GM19025 (cell line): ENCODE measurements around the gene ARHGAP27.

ENCODE experiments used
- ATAC-seq: cut with Tn5 transposase; IDR thresholded peaks from one replicate; pipeline ENCODE4 v1.9.1; 2021; ENCODE audit warnings: mild to moderate bottlenecking, low read depth, moderate library complexity; ENCODE audit not compliant: unreplicated experiment

Gene ARHGAP27

DNA sequence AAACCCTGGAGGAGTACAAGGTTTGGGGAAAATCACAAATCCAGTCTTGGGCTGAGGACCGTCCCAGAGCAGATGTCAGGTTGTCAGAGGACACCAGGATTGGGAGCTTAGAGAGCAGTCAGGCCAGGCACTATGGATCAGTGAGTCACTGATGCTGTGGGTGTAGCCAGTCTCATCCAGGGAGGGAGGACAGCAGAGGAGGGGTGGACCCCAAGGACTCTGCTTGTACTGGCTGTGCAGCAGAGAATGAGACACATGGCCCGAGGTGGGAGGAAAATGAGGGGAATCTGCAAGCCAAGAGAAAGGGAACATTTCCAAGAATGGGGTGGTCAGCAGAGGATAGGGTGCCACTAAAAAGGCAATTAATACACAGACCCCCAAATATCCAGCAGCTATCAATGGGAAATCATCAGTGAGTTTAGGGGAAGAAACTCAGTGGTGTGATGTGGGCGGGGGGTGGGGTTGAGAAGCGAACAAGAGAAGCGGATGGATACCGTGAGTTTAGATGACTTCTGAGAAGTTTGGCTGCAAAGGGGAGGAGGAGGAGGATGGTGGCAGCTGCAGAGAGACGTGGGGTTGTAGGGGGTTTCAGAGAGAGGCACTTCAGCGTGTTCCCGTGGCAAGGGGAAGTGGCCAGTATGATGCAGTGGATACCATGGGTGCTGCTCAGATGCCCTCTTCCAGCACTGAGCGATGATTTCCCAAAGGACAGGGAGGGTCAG lies 43.9 kb downstream of the ARHGAP27 start:
- no peak for ATAC-seq

DNA sequence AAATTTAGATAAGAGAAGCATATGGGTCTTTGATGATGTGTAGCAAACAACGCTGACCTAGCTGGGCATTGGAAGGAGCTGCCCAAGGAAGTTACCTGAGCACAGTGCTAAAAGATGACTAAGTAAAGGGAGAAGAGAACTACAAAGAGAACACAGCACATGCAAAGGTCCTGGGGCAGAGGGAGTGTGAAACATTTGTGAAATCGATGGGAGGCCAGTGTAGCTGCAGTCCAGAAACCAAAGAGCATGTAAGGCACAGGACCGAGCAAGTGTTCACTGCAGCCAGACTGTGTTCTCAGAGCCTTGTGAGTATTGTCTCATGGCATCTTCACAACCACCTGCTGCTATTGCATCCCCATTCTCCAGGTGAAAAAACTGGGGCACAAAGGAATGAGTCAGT lies 44.9 kb downstream of the ARHGAP27 start:
- no peak for ATAC-seq

DNA sequence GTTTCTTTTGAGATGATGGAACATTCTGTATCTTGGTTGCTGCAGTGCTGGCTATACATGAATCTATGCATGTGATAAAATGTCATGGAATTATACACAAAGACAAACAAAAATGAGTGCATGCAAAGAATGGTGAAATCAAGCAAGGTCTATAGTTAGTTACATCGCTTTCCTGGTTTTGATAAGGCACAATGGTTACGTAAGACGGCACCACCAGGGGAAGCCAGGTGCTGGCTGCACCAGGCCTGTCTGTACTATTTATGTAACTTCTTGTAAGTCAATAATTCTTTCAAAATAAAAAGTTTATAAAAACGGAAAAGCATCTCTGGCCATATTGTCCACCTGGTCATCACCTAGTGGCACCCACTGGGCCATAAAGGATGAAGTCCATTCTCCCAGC lies 46.5 kb downstream of the ARHGAP27 start:
- no peak for ATAC-seq

DNA sequence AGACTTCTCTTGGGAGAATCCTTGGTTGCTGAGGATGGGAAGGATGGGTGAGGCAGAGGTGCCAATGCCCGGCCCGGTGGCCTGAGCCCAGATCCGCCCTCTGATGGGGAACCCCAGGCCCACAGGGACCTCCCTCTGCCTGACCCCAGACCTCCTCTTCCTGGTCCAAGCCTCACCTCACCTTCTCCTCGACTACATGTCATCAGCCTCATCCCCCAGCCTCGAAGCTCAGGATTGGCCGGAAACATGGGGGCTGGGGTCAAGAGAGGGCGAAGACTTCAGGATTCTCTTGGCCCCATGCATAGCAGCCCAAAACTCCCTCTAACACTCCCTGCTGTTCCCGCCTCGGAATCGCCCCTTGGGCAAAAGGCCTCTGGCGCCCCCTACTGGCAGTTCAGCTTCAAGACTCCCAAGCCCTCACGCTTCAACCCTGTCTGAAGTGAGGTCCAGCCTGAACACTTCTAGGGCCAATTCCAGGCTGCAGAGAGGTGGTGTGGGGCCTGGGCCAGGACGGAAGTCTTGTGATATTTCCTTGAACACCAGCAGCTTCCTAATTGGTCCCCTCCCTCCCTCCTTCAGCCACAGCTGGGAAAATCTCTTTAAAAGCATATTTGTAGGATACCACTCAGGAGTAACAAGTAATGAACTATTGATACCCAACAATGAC lies 47.2 kb downstream of the ARHGAP27 start:
- no peak for ATAC-seq

DNA sequence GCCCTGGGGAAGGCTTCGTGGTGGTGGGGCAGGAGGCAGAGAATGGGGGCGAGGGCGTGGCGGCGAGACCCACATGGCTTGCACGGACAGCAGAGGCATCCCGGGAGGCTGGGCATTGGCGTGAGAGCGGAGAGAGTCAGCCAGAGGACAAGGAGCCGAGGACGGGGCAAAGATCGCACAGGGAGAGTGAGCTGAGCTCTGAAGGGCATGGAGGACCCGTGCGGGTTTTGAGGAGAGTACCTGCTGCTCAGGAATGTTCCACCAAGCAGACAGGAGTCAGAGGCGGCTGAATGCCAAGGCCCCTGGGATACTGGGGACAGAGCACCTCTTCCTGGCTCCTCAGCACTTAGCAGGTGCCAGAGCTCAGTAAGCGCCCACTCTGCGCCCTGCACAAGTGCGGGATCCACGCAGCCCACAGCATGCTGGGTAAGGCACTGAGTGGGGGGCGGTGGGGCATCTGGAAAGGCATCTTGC lies 47.8 kb downstream of the ARHGAP27 start:
- no peak for ATAC-seq

DNA sequence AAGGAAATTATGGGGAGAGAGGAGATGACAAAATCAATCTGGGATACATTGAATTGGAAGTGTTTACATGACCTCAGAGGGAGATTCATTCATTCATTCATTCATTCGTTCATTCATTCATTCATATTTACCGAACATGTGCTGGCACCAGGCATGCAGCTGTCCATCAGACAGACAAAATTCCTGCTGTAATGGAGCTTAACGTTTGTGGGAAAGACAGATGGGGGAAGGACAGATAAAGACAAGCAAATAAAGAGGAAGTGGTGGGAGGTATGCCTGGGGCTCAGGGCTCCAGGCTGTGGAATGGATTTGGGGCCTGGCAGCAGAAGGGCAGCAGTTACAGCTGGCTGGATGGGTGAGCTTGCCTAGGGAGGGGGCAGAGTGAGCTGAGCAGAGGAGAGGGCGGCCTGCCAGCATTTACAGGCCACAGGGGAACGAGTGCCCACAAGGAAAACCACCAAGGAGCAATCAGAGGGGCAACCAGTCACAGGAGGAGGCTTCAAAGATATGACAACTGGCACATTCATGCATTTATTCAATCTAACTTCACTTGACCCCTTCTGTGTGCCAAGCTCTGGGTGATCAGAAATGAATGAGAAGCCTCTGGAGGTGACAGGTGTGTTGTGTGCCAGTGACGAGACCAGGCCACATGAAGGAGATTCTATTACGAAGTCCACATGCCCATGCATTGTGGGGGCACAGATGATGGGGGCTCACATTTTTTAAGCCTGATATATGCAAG lies 48.5 kb downstream of the ARHGAP27 start:
- no peak for ATAC-seq

DNA sequence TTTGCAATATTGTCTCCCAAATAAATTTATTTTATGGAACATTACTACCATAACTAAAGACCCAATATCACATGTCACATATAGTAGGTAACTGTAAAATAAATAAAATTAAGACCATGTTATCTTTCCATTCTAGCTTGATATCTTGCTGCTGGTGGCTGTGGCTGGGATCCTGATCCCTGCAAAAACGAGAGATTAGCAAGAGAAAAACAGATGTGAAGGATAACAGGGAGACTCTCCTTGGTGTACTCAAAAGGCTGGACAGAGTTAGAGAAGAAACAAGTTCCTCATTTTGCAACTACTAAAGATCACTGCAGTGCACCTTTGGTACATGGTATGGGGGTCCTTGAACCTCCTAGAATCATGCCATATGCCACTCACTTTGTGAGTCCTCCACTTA lies 49.7 kb downstream of the ARHGAP27 start:
- no peak for ATAC-seq

DNA sequence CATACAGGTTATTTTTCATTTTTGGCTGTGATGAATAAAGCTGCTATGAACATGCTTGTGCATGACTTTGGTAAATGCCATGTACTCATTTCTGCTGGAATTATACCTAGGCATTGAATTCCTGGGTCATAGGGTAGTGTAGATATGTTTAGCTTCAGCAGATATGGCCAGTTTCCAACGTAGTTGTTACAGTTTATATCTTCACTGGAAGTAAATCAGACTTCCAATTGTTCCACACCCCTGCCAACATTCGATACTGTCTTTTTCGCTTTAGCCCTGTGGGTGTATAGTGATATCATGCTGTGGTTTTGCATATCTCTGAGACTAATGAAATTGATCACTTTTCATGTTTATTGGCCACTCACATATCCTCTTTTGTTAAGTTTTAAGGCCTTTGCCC lies 50.4 kb downstream of the ARHGAP27 start:
- ATAC-seq = no peak

DNA sequence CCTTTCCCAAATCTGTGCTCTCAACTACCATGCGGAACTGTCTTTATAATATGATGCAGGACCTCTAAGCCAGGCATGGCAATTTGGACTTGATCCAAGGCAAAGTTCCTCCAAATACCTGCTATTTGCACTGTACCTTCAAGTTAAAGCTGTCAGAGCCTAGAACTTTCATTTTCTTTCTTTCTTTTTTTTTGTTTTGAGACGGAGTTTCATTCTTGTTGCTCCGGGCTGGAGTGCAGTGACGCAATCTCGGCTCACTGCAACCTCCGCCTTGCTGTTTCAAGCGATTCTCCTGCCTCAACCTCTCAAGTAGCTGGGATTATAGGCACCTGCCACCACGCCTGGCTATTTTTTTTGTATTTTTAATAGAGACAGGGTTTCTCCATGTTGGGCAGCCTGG lies 51.7 kb downstream of the ARHGAP27 start:
- no peak for ATAC-seq

DNA sequence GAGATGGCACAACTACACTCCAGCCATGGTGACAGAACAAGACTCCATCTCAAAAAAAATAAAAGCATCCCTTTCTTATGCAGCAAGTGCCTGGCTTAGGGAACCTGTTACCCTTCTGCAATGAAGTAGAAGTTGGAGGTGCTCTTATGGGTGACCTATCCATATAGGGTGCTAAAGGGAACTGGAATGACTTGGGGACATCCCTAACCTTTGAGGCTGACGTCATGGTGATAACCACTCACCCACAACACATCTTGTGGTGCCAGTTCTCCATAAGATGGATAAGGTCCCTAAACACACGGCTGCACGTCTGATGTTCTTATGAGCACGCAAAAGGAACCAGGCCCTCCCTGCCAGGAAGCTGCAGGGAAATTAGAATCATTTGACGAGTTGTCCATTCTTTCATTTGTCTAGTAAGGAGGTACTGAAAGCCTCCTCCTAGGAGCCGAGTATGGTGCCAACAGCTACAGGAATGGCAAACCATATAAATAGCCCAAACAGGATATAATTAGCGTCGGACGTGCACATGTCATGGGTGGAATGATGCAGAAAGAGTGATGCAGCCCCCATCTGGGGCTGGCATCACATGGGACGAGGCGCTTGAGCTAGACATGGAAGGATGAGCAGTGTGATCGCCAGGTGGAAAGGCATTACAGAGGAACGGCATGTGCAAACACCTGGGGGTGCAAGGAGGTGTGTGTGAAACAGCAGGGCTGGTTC lies 52.5 kb downstream of the ARHGAP27 start:
- no peak for ATAC-seq

DNA sequence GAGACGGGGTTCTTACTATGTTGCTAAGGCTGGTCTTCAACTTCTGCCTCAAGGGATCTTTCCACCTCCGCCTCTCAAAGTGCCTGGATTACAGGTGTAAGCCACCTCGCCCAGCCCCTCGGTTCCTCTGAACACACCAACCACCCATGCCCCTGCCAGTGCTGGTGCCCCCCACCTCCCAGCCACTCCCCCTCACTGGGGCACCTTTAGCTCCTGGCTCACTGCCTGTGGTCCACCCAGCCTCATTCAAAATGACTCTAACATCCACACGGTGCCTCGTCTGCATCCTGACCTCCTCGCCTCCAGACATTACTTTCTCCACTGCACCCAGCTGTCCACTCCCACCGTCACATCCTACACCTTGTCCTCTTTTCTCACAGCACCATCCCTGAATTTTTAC lies 55.3 kb downstream of the ARHGAP27 start:
- ATAC-seq = no peak

DNA sequence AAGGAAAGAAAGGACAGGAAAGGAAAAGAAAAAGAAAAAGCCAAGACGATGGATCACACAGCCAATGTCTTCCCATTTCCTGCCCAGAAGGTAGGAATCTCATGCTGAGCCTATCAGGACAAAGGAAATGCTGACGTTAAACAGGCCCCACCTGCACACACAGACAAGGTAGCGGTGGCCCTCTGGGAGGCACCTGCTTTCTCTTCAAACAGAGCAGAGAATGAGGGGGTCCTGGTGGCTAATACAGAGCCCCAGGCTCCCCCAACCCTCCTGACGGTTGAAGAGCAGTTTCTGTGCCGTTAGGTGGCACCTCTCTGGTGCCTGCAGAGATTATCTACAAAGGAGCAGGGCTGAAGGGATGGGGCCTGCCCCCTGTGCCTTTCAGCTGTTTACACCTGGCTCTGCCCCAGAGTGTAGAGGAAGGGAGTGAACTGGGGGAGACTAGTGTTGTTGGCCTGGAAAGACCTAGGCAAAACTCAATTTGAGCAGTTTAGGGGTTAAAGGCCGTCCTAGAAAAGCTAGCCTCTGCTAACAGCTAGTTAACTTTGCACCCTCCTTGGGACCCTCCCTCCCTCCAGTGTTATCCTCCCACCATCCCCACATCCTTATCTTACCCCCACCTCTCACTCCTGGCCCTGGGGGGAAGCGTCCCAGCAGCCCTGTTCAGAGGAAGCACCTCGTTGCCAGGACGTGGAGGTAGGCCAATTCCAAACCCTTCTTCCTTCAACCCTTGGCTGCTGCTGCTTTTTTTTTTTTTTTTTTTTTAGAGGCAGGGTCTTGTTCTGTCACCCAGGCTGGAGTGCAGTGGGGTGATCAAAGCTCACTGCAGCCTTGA lies 56.3 kb downstream of the ARHGAP27 start:
- no peak for ATAC-seq

DNA sequence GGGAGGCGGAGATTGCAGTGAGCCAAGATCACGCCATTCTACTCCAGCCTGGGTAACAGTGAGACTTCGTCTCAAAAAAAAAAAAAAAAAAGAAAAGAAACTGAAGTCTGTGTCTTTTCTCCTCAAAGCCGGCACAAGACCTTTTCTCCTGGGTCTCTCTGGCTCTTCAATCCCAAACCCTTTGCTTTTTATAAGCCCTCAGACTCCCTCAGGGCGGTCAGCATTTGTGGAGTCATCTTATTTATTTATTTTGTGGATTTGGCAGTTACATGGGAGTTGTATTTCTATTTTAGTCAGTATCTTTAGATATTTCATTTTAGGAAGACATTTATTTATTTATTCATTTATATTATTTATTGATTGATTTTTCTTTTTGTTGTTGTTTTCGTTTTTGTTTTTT lies 58.2 kb downstream of the ARHGAP27 start:
- ATAC-seq = no peak

DNA sequence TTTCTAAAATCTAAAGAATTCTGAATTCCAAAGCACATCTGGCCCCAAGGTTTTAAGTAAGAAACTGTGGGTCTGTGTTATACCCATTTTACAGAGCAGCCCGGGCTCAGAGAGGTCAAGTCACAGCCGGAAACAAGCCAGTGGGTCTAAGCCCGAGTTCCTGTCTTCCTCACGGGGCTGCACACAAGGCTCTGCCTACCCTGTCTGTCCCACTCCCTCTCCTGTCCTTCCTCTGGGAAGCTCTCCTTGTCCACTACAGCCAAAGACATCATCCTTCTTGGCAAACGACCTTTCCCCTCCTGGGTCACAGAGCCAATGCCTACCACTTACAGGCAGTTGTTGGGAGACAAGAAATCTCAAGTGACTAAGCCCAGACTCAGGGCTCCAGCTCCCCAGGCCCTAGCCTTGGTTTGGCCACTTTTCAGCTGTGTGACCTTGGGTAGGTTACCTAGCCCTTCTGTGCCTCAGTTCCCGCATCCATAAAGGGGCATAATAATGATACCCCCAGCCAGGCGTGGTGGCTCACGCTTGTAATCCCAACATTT lies 60.3 kb downstream of the ARHGAP27 start:
- ATAC-seq = no peak

DNA sequence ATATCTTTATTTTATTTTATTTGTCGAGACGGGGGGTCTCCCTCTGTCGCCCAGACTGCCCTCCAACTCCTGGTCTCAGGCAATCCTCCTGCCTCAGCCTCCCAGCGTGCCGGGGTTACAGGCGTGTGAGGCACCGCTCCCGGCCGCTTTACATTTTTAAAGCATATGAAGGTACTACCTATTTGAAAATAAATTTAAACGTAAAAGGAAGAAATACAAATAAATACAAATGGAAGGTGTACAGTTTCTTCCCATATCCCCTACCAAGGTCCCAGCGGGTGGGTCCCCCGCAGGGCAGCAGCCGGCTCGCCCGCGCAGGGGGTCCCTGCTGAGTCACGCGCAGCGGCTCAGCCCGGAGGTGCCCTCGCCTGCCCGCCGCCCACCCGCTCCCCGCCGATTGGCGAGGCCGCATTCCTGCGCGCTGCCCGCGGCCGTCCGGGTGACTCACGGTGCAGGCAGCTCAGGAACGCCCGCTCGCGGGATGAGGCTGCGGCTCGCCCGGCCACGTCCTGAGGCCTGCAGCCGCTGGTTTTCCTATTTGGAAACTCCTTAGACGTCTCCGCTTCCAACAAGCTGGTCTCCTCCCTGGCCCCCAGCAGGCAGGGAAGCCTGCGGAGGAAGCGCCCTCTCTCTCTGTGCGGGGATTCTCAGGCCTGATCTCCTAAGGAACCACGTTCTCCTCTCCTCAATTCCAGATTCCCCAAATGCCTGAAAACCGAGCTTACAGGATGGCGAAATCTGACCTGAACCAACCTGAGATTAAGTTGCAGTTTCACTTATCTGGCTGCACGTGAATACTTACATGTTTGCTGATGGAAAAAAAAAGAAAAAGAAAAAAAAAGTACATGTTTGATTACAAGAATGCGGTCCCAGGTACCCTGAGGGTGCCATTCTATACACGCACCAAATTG lies 61.0 kb downstream of the ARHGAP27 start:
- ATAC-seq = no peak

DNA sequence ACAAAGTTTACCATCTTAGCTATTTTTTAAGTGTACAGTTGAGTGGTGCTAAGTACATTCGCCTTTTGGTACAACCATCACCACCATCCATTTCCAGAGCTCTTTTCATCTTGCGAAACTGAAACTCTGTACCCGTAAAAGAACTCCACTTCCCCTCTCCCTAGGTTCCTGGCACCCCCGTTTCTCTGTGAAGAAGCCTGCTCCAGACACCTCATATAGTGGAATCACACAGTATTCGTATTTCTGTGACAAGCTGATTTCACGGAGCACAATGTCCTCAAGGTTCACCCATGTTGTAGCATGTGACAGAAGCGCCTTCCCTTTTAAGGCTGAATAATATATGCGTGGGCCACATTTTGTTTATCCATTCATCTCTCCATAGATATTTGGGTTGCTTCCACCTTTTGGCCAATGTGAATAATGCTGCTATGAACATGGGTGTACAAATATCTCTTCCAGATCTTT lies 61.7 kb downstream of the ARHGAP27 start:
- no peak for ATAC-seq

DNA sequence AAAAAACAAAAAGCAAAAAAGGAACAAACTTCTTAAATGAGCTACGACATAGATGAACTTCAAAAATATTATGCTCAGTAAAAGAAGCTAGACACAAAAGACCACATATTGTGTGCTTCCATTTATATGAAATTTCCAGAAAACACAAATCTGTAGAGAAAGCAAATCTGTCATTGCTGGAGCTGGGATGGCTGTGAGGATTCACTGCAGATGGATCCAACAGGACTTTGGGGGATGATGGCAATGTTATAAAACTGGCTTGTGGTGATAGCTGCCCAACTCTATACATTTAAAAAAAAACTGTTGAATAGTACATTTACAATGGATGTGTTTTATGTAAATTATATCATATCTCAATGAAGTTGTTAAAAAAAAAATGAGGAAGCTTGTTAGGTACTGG lies 63.2 kb downstream of the ARHGAP27 start:
- ATAC-seq = no peak

DNA sequence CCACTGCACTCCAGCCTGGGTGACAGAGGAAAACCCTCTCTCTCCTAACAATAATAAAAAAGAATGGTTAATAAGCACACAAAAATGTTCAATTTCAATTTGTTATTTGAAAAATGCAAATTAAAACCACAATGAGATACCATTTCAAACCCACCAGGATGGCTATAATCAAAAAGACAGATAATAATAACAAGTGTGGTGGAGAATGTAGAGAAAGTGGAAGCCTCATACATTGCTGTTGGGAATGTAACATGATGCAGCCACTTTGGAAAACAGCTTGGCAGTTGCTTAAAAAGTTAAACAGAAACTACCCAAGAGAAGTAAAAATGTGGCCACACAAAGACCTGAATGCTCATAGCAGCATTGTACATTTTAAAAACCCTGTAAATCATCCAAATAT lies 64.0 kb downstream of the ARHGAP27 start:
- no peak for ATAC-seq

DNA sequence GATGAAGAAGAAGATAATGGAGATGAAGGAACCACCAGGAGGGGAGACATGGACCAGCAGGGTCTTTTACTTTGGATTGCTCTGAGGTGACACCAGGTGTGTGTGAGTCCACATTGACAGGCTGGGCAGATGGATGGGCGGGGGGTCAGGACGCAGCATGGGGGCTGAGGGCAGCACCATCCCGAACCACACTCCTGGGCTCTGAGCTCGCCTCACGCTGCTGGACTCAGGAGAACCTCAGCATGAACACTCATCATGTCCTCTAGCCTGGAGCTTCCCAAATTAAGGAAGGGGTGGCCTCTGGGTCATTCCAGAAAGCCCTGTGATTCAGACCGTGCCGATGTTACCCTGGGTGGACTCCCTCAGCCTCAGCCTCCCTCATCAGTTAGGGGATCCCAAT lies 65.5 kb downstream of the ARHGAP27 start:
- ATAC-seq = no peak
